ENCODE results near the gene EDDM13.

DNA sequence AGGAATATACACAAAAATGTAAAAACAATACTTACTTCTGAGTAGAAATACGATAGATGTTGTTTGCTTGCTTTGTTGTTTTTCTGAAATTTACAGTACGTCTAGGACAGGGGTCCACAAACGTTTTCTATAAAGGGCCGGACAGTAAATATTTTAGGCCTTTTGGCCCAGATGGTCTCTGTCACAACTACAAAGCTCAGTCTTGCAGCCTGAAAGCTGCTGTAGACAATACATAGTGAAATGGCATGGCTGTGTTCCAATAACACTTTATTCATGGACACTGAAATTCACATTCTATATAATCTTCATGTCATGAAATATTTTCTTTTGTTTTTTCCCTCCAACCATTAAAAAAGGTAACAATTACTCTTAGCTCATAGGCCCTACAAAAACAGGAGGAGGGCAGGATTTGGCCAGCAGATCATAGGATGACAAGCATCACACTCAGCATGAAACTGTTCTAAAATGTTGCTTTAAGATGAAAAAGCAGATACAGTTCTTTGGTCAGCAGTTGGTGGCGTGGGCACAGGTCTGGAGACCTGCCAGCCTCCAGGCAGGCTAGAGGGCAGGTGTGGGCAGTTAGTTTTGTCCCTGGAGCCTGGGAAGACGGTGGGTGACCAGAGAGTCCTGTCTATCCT is at the start of gene EDDM13:
- TF ChIP-seq, protein P1, sequence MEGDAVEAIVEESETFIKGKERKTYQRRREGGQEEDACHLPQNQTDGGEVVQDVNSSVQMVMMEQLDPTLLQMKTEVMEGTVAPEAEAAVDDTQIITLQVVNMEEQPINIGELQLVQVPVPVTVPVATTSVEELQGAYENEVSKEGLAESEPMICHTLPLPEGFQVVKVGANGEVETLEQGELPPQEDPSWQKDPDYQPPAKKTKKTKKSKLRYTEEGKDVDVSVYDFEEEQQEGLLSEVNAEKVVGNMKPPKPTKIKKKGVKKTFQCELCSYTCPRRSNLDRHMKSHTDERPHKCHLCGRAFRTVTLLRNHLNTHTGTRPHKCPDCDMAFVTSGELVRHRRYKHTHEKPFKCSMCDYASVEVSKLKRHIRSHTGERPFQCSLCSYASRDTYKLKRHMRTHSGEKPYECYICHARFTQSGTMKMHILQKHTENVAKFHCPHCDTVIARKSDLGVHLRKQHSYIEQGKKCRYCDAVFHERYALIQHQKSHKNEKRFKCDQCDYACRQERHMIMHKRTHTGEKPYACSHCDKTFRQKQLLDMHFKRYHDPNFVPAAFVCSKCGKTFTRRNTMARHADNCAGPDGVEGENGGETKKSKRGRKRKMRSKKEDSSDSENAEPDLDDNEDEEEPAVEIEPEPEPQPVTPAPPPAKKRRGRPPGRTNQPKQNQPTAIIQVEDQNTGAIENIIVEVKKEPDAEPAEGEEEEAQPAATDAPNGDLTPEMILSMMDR (IDR thresholded peaks at IDR 0.05): no peak
- no peak for TF ChIP-seq POLR2A (IDR thresholded peaks at IDR 0.05)

All from Peyer's patch (tissue), 4 donors.